HCT116 (cell line): ENCODE data around the gene ZNF25.
"Not testable (repeated sequence)": the region's sequence is repeated elsewhere in the genome, so short reads cannot be mapped to it uniquely, and the experiment has no call there.

Source experiments
- ATF3 ChIP-seq: IDR thresholded peaks from 2 replicates; pipeline ENCODE4 v1.6.1; 2012
- CTCF ChIP-seq, 3 experiments: fragments of 200-600 bp in 1 of 3; sonication (generic) in 1 of 3; IDR thresholded peaks in 2 of 3; conservative IDR thresholded peaks in 1 of 3; 2 replicates each; pipeline ENCODE4 v1.5.1; 2012 to 2017; ENCODE audit warnings: low read depth in 2 of 3, low read length in 2 of 3, antibody characterized with exemption in 1 of 3, borderline replicate concordance in 1 of 3, control low read depth in 1 of 3, mild to moderate bottlenecking in 1 of 3, mixed read lengths in 1 of 3, mixed run types in 1 of 3, moderate library complexity in 1 of 3; ENCODE audit not compliant: insufficient read depth in 1 of 3
- EZH2 ChIP-seq: fragments of 200-600 bp; sonication (generic); IDR thresholded peaks from 2 replicates; pipeline ENCODE4 v1.6.1; 2017; ENCODE audit warnings: antibody characterized with exemption, mixed run types
- MAX ChIP-seq: IDR thresholded peaks from 2 replicates; pipeline ENCODE4 v1.6.1; 2012
- POLR2A ChIP-seq: IDR thresholded peaks from 2 replicates; pipeline ENCODE4 v1.7.0; 2011; ENCODE audit warnings: borderline replicate concordance; ENCODE audit not compliant: insufficient read depth, insufficient read length; ENCODE audit errors: extremely low read depth
- RAD21 ChIP-seq: IDR thresholded peaks from 2 replicates; pipeline ENCODE4 v1.6.1; 2012; ENCODE audit warnings: low read depth, mild to moderate bottlenecking

GRCh38 chr10:38019124-38019523 lies 42.7 kb upstream of the ZNF25 start:
- TF ChIP-seq CTCF (IDR thresholded peaks at IDR 0.05 in 2 of 3, conservative IDR thresholded peaks at IDR 0.05 in 1 of 3; ENCODE audit: borderline replicate concordance in 1 of 3, insufficient read depth in 1 of 3, low read depth in 2 of 3, low read length in 2 of 3); POLR2A; MAX; EZH2; RAD21; ATF3: not testable (repeated sequence)
